ENCODE measurements around the gene ABCC6. TPM values are rescaled to one million over a fixed set of nuclear protein-coding genes. Genes with fewer than 3 reads are reported as not detected.
"Not testable (repeated sequence)": the region's sequence is repeated elsewhere in the genome, so short reads cannot be mapped to it uniquely, and the experiment has no call there.

Gene ABCC6
- total RNA-seq, 1 donor from 2014 or later, result 5.9 TPM

GRCh38 chr16:16191493-16192167 lies 31.7 kb downstream of the ABCC6 start:
- Mint-ChIP-seq H3K36me3 (no peaks in the 10 kb centered on the region), H3K4me1 (ENCODE audit: unreplicated experiment) (peaks cover 6% of the 10 kb centered on the region), H3K4me3 (no peak overlapping the region), H3K27me3 (no peaks in the 10 kb centered on the region), H3K9me3 (no peaks in the 10 kb centered on the region), H3K27ac (no peak overlapping the region)
- TF ChIP-seq, protein P1, sequence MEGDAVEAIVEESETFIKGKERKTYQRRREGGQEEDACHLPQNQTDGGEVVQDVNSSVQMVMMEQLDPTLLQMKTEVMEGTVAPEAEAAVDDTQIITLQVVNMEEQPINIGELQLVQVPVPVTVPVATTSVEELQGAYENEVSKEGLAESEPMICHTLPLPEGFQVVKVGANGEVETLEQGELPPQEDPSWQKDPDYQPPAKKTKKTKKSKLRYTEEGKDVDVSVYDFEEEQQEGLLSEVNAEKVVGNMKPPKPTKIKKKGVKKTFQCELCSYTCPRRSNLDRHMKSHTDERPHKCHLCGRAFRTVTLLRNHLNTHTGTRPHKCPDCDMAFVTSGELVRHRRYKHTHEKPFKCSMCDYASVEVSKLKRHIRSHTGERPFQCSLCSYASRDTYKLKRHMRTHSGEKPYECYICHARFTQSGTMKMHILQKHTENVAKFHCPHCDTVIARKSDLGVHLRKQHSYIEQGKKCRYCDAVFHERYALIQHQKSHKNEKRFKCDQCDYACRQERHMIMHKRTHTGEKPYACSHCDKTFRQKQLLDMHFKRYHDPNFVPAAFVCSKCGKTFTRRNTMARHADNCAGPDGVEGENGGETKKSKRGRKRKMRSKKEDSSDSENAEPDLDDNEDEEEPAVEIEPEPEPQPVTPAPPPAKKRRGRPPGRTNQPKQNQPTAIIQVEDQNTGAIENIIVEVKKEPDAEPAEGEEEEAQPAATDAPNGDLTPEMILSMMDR (conservative IDR thresholded peaks at IDR 0.05), result no peak
- no peak for DNase-seq (ENCODE audit: extremely low spot score, unreplicated experiment)

- not testable (repeated sequence) for H3K9me3 Mint-ChIP-seq; H3K27me3 Mint-ChIP-seq; H3K27ac Mint-ChIP-seq; H3K36me3 Mint-ChIP-seq; H3K4me1 Mint-ChIP-seq (ENCODE audit: unreplicated experiment); H3K4me3 Mint-ChIP-seq; DNase-seq (ENCODE audit: extremely low spot score, unreplicated experiment)
Measured at GRCh38 chr16:16190966-16191365, 32.3 kb downstream of the ABCC6 start.

DNA sequence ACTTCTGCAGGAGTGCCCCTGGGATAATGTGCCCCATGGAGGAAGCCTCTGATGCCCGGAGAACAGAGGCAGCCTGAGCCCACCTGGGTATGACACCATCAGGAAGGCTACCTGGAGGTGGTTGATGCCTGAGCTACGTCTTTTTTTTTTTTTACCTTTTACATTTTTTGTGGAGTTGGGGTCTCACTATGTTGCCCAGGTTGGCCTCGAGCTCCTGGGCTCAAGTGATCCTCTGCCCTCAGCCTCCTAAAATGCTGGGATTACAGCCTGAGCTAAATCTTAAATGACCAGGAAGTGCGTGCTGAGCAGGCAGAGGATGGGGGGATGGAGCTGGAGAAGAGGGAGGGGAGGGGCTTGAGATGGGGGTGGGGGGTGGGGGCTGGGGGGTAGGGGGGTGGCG lies 32.7 kb downstream of the ABCC6 start:
- H3K4me3 Mint-ChIP-seq, result no peak overlapping the region
- TF ChIP-seq, protein P1 (conservative IDR thresholded peaks at IDR 0.05), result no peak
- no peaks in the 10 kb centered on the region for H3K27me3 Mint-ChIP-seq
- DNase-seq (ENCODE audit: extremely low spot score, unreplicated experiment), result no peak
- no peaks in the 10 kb centered on the region for H3K36me3 Mint-ChIP-seq
- no peak overlapping the region for H3K27ac Mint-ChIP-seq
- no peaks in the 10 kb centered on the region for H3K9me3 Mint-ChIP-seq
- peaks cover 6% of the 10 kb centered on the region for H3K4me1 Mint-ChIP-seq (ENCODE audit: unreplicated experiment)

DNA sequence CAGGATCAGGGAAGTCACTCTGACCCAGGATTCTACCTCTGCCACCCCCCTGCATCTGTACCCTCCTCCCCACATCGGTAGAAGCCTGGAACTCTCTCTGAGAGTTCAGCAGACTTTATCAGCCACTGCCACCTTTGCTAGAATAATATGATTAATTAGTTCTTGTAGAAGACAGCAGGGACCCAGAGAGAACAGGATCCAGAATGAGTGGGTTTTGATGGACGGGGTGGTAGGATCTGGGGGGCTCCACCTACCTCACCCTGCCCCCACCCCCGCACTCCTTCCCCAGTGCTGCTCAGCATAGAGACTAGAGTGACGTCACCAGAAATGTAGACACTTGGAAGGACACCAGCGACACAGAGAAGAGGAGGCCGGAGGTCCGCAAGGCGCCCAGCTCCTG lies 33.5 kb downstream of the ABCC6 start:
- TF ChIP-seq, protein P1 (conservative IDR thresholded peaks at IDR 0.05), result no peak
- no peaks in the 10 kb centered on the region for H3K27me3 Mint-ChIP-seq
- no peak overlapping the region for H3K27ac Mint-ChIP-seq
- no peaks in the 10 kb centered on the region for H3K36me3 Mint-ChIP-seq
- no peaks in the 10 kb centered on the region for H3K9me3 Mint-ChIP-seq
- H3K4me1 Mint-ChIP-seq (ENCODE audit: unreplicated experiment), result peaks cover 6% of the 10 kb centered on the region
- no peak for DNase-seq (ENCODE audit: extremely low spot score, unreplicated experiment)
- H3K4me3 Mint-ChIP-seq, result no peak overlapping the region

- TF ChIP-seq, protein P1 (conservative IDR thresholded peaks at IDR 0.05), result no peak
Measured at GRCh38 chr16:16188827-16189226, 34.5 kb downstream of the ABCC6 start.

DNA sequence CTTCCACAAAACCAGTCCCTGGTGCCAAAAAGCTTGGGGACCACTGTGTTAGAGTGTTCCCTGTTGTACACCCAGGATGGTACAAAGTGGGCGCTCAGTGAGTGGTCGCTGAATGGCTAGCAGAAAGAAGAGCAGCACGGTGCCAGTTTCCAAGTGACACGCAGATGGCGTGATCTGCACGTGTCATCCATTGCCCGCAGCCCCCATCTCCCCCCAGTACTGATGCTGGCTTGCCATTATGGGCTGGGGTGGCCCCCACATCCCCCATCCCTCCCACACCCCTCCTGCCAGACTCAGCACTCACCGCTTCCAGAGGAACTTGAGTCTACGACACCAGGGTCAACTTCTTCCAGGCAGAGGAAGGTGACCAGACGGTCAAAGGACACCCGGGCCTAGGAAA lies 36.5 kb downstream of the ABCC6 start:
- no peak overlapping the region for H3K27ac Mint-ChIP-seq
- no peak for DNase-seq (ENCODE audit: extremely low spot score, unreplicated experiment)
- TF ChIP-seq, protein P1 (conservative IDR thresholded peaks at IDR 0.05), result no peak
- no peaks in the 10 kb centered on the region for H3K9me3 Mint-ChIP-seq
- no peaks in the 10 kb centered on the region for H3K36me3 Mint-ChIP-seq
- no peak overlapping the region for H3K4me3 Mint-ChIP-seq
- no peaks in the 10 kb centered on the region for H3K27me3 Mint-ChIP-seq
- H3K4me1 Mint-ChIP-seq (ENCODE audit: unreplicated experiment), result peaks cover 3% of the 10 kb centered on the region

More at GRCh38 chr16:16188827-16189226, 34.5 kb downstream of the ABCC6 start:
- Mint-ChIP-seq H3K27me3 (no peaks in the 10 kb centered on the region), H3K36me3 (no peaks in the 10 kb centered on the region), H3K4me1 (ENCODE audit: unreplicated experiment) (peaks cover 6% of the 10 kb centered on the region), H3K4me3 (no peak overlapping the region), H3K27ac (no peak overlapping the region), H3K9me3 (no peaks in the 10 kb centered on the region)
- no peak for DNase-seq (ENCODE audit: extremely low spot score, unreplicated experiment)

All from type B pancreatic cell (in vitro differentiated cells).